Anterior cingulate cortex (tissue), 58 donors: Measurements from ENCODE around the gene SEMA3C.
A peak's percentile ranks its signal among the peaks of the same experiment; 100 is the strongest.

ENCODE experiments used
- DNase-seq, 58 donors: peaks; one replicate each; lab custom pipeline; 2025; lab: John Stamatoyannopoulos, UW

SEMA3C gene

DNA sequence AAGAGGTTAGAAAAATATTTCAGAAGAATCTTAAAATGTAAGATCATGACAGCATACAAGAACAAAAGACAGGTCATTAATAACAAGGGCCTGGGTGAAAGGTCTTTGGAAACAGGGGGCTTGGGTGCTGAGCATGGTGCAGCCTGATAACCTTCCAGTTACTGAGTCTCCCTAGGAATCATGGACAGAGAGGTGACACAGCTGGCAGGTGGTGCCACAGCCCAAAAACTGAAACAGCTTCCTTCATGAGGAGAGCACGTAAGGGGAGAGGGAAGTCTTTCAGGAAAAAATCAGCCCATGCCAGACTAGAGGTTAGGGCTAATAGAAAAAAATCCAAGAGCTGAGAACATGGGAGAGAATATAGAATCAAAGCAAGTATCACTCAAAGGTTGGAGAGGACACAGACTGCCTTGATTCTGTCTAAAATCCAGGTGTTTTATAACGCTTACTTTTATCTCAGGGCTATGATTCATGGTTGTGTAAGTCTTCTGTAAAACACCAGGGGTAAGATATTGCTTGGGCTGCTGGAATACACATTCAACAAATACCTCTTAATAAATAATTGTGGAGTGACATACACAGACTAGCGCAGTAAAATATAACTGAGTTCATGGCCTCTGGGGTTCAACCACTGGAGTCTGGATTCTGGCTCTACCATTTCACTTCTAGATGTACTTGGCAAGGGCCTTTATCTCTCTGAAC lies 88.1 kb downstream of the SEMA3C start:
- no peak for DNase-seq

DNA sequence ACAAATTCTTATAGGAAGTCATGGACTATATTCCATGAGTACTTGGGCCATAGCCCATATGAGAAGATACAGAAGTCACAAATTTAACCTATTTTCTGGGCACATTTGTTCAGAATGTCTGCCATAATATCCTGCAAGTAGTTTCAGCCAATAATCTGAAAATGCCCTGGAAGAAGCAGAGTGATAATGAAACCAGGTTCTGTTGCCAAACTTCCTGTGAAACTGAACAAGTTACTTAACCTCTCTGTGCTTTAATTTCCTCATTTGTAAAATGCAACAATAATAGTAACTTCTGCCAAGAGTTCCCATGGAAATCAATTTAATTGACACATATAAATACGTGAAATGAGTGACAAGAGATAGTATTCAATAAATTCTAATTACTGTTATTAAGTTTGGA lies 88.8 kb downstream of the SEMA3C start:
- DNase-seq = no peak

DNA sequence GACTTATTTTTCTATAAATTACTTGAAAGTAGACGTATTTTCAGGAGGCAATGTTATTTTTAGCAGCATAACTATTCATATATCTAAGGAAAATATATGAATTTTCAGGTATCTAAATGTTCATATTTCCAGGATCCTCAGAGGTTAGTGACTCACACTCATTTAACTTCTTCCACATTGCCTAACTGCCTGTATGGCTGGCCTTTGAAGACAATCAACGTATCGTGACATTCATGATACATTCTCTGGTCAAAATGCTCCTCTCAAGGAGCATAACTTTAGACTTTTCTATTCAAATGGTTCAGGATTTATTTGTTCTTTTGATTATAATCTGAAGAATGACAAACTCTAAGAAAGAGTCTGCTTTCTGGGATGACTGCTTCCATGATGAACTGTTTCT lies 89.3 kb downstream of the SEMA3C start:
- DNase-seq = no peak

DNA sequence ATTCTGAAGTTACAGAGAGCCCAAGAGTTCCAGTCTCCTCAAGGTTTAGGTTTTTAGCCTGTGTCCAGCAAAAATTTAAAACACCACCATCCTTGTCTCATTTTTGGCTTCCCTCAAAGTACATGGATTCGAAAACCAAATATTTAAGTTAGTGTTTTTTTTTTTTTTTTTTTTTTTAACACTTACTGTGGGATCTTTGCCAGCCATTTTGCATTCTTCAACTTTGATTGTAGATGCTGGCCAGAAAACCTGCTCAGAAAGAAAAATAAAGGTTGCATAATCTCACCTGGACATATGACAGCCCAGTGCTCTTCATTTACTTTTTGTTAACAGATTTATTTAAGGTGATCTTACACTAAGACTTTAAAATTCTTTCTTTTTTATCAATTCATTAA lies 91.6 kb downstream of the SEMA3C start:
- no peak for DNase-seq

DNA sequence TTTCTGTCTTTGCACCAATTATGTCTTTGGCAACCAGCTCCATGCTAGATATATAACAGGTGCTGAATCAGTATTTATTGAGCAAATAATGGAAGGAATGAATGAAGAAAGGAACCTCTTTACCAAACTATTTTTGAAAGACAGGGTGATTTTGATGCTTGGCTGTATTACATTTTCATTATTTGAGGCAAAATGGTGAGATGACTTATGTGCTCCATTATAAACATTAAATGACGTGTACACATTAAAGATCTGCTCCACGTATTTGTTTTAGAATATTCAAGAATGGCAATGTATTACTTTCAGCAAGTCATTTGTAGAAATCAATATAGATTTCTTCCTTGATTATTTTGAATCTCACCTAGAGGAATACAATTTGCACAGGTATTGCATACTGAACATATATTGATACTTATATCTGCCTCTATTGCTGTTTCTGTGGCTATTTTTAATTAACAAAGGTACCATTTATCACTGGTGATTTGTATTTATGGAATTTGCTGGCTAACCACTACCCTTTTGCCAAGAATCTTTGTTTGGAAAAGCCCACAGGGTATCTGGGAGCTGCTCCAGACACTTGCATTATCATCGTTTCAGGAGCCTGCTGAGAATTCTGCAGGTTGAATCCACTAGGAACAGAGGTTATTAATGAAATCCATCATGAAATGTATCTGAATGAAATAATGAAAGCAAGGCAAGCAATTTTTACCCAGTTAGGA lies 92.2 kb downstream of the SEMA3C start:
- DNase-seq = peak in 1 of 58 donors; percentile 5

DNA sequence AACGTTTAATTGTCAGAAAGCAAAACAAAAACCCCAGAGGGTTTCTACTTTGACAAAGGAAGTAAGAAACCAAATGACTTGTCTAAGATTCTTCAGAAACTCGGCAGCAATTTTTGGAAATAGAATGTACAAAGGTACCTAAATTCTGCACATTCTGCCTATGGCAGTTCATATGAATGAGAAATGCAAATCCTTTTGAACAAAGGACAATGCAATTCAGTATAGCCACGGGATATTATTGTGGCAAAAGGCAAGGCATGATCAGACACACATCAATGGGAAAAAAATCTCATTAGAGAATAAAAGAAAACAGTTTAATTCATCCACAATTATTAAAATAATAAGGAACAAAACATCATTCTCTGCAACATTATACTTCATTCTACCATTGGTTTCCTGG lies 93.4 kb downstream of the SEMA3C start:
- no peak for DNase-seq

DNA sequence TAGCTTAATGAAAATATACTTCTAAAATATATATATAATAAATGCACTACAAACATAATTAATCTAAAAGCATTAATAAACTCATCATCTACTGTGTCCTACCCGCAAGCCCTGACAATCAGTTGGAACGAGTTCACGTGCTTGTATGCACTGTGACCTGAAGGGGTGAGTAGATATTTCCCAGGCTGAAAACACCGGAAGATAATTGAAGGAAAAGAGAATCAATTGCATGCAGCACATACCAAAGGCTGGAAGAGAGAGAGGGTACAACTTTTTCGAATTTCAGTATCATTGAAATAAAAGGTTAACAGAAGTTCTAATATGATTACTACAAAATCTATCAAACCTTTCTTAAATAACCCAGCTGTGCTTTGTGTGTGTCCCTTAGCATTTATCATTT lies 94.6 kb downstream of the SEMA3C start:
- DNase-seq = no peak

DNA sequence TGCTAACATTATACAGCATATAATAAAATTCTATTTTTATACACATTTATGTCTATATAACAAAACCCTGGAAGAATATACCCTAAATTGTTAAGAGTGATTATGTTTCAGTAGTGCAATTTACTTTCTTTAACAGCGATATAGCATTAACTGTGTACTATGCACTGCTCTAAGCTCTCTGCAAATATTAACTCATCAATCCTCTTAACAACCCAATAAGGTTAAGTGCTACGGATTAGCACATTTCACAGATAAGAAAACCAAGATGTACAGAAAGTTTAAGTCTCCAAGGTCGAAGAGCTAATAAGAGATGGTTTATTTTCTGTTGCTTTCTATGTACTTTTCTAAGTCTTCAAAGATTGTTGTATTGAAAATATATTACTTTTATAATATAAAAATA lies 95.8 kb downstream of the SEMA3C start:
- no peak for DNase-seq

DNA sequence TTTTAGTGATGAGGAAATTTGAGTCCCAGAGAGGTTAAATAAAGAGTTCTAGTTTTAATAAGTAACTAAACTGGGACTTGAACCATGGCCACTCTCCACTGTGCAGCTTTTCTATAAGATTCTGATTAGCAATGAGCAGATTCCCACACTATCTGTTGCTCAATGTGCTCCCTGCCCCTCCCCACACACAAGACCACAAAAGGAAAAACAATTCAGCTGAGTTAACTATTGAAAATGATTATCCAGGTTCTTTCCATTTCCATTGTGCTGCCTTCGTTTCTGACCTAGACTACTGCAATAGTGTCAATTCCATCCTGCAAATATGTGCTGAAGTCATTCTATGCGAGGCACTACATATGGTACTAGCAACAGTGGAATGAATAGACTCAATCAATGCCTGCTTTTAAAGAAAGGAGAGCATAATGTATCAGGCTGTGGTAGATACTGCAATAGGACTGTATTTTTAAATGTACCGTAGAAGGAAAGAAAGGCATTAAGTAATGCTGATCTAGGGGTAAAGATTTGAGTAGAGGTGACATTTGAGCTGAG lies 97.0 kb downstream of the SEMA3C start:
- no peak for DNase-seq

DNA sequence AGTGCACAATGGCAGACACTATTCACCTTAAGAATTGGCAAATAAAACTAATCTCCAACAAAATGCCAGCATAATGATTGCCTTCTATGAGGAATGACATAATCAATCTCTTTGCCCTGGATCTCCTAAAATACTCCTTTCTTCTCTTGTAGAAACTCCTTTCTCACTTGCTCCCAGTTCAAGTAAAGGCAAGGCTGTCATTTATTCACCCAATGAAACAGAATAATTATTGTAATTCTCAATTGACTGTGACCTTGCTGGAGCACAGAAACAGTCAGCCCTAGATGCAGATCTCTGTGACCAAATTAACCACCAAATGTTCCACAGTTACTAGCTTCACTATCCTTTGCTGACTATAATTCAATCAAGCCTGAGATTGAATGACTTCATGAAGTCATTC lies 99.3 kb downstream of the SEMA3C start:
- no peak for DNase-seq

DNA sequence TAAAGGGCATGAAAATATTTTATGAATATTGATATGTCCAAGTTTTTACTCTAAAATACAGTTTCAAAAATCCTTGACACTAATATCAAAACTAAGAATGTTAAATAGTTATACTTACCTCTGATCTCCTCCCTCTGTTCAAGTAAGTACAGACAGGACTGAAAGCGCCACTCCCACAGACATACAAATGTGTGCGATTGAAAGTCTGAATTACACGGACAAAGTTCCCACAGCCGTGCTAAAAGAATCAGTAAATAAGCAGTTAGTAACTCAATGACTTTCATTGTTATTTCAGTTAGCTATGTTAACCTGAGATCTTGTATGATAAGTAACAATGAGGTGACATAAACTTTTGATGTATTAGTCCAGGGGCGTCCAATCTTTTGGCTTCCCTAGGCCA lies 100.7 kb downstream of the SEMA3C start:
- no peak for DNase-seq

DNA sequence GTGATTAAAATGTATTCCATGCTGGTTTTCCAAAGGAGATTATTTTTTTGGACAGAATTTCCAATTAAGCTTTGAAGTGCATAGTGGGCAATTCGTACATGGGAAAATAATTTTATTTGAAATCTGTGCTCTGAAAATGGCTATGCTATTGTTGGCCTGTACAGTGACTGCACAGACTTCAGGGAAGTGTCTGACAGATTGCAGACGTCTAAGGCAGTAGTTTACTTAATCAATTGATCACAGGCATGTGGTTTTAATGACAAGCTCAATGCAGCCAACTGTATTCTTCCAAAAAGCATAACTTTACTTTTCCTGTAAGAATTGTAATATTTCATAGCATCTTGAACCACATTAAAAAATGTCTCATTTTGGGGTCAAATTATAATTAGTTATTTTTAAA lies 102.0 kb downstream of the SEMA3C start:
- no peak for DNase-seq

DNA sequence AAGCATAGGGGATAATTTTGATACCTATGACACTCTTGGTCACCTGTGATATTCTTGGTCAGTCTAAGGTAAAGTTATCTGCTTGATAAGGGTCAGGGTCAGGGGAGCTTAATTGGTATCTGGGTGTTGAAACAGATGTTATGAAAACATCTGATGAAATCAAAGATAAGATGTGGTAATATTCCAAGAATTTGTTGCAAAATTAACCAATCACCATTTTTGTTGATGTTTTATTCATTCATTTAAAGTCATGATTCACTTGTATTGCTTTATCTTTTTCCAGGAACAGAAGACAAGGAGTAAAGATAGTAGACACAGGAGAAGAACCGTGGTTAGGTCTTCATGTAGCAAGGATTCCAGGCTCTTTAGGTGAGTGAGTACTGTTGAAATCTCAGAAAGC lies 103.1 kb downstream of the SEMA3C start:
- DNase-seq = no peak

DNA sequence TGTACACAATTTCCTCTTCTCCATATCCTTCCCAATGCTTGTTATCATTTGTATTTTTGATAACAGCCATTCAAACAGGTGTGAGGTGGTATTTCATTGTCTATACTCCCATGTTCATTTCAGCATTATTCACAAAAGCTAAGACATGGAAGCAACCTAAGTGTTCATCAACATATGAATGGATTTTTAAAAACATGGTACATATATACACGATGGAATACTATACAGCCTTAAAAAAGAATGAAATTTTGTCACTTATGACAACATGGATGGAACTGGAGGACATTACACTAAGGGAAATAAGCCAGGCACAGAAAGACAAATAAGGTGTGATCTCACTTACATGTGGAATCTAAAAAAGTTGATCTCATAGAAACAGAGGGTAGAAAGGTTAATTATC lies 109.3 kb downstream of the SEMA3C start:
- no peak for DNase-seq

DNA sequence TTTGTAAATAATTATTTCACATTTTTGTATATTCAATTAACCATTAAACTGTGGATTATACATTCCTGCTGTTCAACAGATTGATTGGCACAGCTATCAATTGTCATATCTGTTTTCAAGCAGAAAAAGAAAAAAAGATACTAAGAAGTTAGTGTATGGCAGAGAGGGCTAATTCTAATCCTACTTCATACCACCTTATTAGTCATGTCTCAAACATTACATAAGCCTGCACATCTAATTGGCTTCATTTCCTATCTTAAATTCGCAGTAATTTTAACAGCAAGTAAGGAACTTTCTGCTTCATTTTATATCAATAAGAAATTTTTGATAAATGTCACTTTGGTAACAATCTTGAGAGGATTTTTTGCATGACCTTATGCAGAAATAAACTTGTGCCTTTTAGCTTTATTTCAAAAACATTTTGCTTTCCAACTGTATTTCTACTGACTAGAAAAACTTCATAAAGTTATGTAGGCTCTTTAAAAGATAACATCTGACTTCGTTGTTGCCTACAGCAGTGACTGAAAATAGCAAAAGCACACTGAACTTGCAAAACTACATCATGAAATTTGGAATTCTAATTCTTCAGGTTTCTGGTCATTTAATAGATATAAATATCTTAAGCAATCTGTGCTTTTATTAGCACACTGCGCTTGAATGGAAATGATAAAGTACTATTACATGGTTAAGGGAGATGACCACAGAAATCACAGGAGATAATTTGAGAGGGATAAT lies 111.5 kb downstream of the SEMA3C start:
- no peak for DNase-seq

DNA sequence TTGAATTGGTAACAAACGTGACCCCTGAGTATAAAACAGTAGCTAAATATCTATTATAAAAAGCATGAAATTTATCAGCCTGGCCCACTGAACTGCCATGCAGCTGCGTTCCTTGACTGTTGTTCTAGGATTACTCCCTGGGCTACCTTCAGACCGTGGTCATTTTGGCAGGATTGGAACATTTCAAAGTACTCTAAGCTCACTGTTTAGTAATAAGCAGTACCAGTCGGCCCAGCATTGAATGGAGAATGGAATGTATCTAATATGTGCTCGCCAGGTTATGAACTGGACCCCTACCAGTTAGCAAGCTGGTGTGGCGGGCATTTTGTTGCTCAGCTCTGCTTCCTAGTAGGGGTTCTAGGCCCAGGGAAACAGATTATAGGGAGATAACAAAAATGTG lies 112.2 kb downstream of the SEMA3C start:
- no peak for DNase-seq

DNA sequence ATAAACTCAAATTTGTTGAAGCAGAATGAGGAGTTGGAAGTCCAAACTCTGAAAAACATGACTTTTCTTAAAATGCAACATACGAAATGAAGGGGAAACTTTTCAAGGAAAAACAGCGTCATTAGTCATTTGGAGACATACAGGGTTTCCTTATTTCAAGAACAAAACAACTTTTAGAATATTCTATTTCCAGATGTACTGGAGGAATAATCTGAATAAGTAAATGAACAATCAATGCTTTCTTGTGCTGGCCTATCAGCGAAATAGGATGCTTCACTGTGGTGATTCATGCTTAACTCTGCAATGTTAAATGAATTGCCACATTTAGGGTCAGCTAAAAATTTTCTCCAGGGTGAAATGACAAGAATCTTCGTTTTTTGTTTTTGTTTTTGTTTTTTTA lies 114.3 kb downstream of the SEMA3C start:
- DNase-seq = no peak

DNA sequence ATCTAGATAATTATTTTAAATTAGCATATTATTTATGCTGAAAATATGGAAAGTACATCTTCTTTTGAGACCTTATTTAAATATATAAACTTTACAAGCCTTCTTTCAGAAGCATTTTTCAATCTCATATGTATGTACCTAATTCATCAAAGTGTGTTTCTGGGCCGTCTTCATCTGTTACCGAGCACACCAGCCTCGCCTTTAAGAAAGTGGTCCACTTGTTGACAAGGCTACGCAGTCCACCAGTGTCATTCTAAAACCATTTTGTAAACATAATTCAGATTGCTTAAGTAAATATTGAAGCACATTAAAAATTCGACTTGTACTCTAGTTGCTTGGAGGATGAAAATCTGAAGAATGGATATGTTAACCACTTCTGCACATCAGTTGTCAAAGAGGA lies 116.3 kb downstream of the SEMA3C start:
- DNase-seq = no peak

DNA sequence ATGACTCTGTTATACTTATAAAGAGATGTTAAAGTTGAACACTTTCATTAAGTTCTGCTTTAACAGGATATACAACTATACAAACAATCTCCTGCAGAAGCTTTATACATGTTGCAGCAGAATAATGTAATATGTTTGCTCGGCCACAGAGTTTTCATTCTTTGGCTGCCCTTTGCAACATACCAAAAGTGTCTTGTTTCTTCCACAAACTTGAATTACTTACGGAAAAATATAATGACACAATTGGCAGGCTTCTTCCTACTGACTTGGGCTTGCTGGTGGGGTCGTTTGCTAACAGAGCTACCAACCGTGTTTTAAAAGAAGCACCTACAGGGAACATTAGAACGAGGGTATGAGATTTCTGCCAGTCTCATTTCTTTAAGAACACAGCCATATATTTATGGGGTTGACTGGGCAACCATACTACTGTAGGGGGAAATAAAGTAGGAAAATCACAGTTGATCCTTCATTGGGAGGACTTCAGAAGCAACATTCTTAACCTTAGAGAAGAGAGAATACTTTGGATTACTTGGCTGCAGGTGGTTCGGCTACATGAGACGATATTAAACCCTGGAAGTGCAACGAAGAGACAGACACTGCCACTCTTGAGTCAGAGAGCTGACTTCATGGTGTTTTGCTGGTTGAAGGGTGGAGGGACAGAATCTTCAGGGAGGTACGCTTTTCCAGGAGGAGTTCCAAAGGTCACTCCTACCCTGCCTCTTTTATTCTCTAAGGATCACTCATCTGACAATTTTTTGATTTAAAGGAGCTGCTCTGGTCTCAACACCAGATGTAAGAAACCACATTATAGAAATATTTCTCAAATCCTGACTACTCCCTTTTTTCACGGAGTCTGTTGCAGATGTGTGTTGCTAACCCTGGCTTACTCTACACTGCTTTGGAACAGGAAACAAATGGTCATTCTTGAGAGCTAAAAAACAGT lies 123.9 kb downstream of the SEMA3C start:
- no peak for DNase-seq

DNA sequence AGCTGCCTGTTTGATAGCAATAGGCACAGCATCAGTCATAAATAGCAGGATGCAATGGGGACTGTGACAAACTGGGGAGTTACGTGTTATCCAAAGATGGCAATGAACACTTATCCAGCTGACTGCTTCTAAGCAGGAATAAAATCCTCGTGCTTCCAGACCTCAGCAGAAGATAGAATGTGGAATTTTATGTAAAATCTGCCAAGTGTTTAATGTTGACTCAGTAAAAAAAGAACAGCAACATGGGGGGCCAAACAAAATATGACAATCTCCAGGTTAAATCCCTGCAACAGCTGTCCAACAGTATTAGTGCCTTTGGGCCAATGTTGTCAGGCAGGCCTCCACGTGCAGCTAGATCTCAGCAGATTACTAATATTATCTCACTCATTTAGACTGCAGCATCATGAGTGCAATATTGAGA lies 127.3 kb downstream of the SEMA3C start:
- DNase-seq = no peak
